ENCODE data around the gene MVP. TPM values are rescaled to one million over a fixed set of nuclear protein-coding genes. Genes with fewer than 3 reads are reported as not detected.
"Not testable (repeated sequence)": the region's sequence is repeated elsewhere in the genome, so short reads cannot be mapped to it uniquely, and the experiment has no call there.

MVP gene
- total RNA-seq, 6 experiments from 2014 or later, result 37.4 to 112 (median 77.8) TPM

- TF ChIP-seq, protein P1, sequence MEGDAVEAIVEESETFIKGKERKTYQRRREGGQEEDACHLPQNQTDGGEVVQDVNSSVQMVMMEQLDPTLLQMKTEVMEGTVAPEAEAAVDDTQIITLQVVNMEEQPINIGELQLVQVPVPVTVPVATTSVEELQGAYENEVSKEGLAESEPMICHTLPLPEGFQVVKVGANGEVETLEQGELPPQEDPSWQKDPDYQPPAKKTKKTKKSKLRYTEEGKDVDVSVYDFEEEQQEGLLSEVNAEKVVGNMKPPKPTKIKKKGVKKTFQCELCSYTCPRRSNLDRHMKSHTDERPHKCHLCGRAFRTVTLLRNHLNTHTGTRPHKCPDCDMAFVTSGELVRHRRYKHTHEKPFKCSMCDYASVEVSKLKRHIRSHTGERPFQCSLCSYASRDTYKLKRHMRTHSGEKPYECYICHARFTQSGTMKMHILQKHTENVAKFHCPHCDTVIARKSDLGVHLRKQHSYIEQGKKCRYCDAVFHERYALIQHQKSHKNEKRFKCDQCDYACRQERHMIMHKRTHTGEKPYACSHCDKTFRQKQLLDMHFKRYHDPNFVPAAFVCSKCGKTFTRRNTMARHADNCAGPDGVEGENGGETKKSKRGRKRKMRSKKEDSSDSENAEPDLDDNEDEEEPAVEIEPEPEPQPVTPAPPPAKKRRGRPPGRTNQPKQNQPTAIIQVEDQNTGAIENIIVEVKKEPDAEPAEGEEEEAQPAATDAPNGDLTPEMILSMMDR (IDR thresholded peaks at IDR 0.05), result no peak
- no peak for TF ChIP-seq POLR2A (IDR thresholded peaks at IDR 0.05)
- WGBS (ENCODE audit: insufficient coverage, low coverage, low lambda C conversion rate, missing lambda C conversion rate), result 89% methylated on average over 7 of the region's 10 CpGs
- ATAC-seq (no peak), DNase-seq (no peak)
- Histone ChIP-seq H3K36me3 (no peaks in the 10 kb centered on the region), H3K27me3 (no peaks in the 10 kb centered on the region), H3K4me3 (no peak overlapping the region), H3K9me3 (no peaks in the 10 kb centered on the region), H3K27ac (no peak overlapping the region), H3K4me1 (no peaks in the 10 kb centered on the region)
- intact Hi-C loops (cut with DNase I), result no loop called here
These were observed 40.8 kb upstream of the MVP start for GRCh38 chr16:29779474-29779873.

- H3K9me3 ChIP-seq; H3K27me3 ChIP-seq; H3K4me1 ChIP-seq; intact Hi-C loops (cut with DNase I); H3K4me3 ChIP-seq; H3K27ac ChIP-seq; H3K36me3 ChIP-seq; ATAC-seq; DNase-seq: not testable (repeated sequence)
- WGBS (ENCODE audit: insufficient coverage, low coverage, low lambda C conversion rate, missing lambda C conversion rate), result 76% methylated on average over 13 of the region's 13 CpGs
These were observed 36.9 kb upstream of the MVP start for GRCh38 chr16:29783094-29783953.

DNA sequence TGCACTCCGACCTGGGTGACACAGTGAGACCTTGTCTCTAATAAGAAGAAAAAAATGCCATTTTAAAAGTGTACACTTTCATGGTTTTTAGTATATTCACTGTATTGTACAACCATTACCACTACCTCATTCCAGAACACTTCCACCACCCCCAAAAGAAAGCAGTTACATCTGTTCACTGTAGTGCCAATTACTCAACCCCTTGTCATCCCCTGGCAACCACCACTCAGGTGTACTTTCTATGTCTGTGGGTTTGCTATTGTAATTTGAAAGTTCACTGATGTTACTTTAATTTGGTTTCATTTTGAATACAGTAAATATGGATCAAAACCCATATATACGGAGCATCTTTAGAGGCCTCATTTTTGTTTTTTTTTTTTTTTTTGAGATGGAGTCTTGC, 36.1 kb upstream of the MVP start:
- intact Hi-C loops (cut with DNase I), result no loop called here
- DNase-seq (no peak), ATAC-seq (peak in 1 of 4 donors; percentile 41)
- Histone ChIP-seq H3K4me3 (no peak overlapping the region), H3K36me3 (no peaks in the 10 kb centered on the region), H3K9me3 (no peaks in the 10 kb centered on the region), H3K4me1 (no peaks in the 10 kb centered on the region), H3K27ac (no peak overlapping the region), H3K27me3 (no peaks in the 10 kb centered on the region)
- WGBS (ENCODE audit: insufficient coverage, low coverage, low lambda C conversion rate, missing lambda C conversion rate), result 91% methylated on average over 2 of the region's 2 CpGs
- no peak for TF ChIP-seq POLR2A (IDR thresholded peaks at IDR 0.05)
- TF ChIP-seq, protein P1 (IDR thresholded peaks at IDR 0.05), result no peak

DNA sequence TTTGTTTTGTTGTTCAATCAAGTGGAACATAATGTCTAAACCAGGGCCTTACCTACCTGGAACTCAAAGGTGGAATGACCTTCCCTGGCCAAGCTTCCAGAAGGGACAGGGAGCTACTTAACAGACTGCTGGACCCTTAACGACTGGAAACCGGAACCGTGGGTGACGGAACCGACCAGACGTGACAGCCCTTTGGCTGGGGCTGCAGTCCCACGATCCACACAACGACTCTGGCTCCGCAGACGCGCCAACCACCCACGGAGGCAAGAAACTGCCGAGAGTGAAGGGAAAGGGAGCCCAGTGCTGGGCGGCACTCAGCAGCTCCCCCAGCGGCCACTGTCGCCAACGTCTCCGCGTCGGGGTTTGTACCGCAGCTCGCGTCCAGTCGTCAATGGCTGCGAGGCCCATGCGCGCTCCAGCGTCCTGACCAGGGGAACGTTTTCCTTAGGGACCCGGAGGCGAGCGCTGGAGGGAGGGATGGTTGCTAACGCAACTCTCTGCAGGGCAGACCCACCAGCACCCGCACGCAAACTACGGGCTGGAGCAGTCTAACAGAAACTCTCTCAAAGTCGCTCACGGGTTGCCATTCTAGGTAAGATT, 35.3 kb upstream of the MVP start:
- Histone ChIP-seq H3K27ac (peak overlapping the region in 1 of 3 donors; percentile 5), H3K4me1 (peaks cover 0 to 6% (median 0%) of the 10 kb centered on the region in 4 donors), H3K4me3 (peak overlapping the region in 1 of 3 donors; percentile 33)

GRCh38 chr16:29787155-29787554, 33.1 kb upstream of the MVP start:
- H3K36me3 ChIP-seq; DNase-seq; H3K4me3 ChIP-seq; ATAC-seq; H3K27ac ChIP-seq; H3K27me3 ChIP-seq; intact Hi-C loops (cut with DNase I); H3K9me3 ChIP-seq: not testable (repeated sequence)
- H3K4me1 ChIP-seq, result peaks cover 0 to 15% (median 4%) of the 10 kb centered on the region in 4 donors
- WGBS (ENCODE audit: insufficient coverage, low coverage, low lambda C conversion rate, missing lambda C conversion rate), result 78% methylated on average over 4 of the region's 4 CpGs

More for the DNA sequence above, 35.3 kb upstream of the MVP start:
- TF ChIP-seq, protein P1 (IDR thresholded peaks at IDR 0.05), result peak; percentile 65 to 87 (median 82)
- no peak for TF ChIP-seq POLR2A (IDR thresholded peaks at IDR 0.05)
- ATAC-seq (peak; percentile 94 to 97 (median 95)), DNase-seq (peak; percentile 76 to 83 (median 78))
- Histone ChIP-seq H3K9me3 (no peaks in the 10 kb centered on the region), H3K36me3 (no peaks in the 10 kb centered on the region), H3K27me3 (no peaks in the 10 kb centered on the region)
- WGBS (ENCODE audit: insufficient coverage, low coverage, low lambda C conversion rate, missing lambda C conversion rate), result 13% methylated on average over 14 of the region's 38 CpGs
- intact Hi-C loops (cut with DNase I), result no loop called here
